Stimulated activated CD8-positive, alpha-beta memory T cell treated with anti-CD3 and anti-CD28 coated beads, Interleukin-2, amount 100 ng/mL, for 48 hours (primary cell): Measurements from ENCODE around the gene SLBP.

Experiments
- DNase-seq, 2 donors: peaks; one replicate each; pipeline ENCODE4 v3.0.0-alpha.2; 2020; ENCODE audit warnings: low read depth in 2 of 2

Gene SLBP

DNA sequence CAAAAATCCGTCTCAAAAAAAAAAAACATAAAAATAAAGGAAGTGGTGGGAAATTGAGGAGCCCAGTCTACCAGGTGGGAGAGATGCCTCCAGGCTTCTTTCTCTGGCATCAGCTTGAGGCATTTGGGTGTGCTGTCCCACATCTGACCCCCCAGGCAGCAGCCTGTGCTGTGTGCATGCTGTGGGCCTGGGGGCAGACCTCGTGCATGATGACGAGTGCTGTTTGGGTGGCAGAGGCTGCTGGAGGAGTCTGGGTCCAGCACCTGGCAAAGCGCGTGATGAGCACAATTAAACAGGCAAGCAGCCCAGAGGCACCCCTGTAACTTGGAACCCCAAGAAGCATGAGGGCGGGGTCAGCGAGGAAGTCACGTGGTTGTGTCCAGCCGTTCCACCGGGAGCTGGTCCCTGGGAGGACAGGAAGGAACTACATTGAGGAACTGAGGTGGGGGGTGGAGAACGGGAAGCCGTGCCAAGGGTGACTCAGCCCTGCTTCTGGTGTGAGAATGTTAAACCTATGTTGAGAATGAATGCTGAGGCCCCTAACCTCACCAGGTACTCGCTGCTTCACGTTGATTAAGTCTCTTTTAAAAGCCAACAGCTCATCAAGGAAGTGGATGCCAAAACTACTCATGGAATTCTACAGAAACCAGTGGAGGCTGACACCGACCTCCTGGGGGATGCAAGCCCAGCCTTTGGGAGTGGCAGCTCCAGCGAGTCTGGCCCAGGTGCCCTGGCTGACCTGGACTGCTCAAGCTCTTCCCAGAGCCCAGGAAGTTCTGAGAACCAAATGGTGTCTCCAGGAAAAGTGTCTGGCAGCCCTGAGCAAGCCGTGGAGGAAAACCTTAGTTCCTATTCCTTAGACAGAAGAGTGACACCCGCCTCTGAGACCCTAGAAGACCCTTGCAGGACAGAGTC, 15.3 kb upstream of the SLBP start:
- no peak for DNase-seq

DNA sequence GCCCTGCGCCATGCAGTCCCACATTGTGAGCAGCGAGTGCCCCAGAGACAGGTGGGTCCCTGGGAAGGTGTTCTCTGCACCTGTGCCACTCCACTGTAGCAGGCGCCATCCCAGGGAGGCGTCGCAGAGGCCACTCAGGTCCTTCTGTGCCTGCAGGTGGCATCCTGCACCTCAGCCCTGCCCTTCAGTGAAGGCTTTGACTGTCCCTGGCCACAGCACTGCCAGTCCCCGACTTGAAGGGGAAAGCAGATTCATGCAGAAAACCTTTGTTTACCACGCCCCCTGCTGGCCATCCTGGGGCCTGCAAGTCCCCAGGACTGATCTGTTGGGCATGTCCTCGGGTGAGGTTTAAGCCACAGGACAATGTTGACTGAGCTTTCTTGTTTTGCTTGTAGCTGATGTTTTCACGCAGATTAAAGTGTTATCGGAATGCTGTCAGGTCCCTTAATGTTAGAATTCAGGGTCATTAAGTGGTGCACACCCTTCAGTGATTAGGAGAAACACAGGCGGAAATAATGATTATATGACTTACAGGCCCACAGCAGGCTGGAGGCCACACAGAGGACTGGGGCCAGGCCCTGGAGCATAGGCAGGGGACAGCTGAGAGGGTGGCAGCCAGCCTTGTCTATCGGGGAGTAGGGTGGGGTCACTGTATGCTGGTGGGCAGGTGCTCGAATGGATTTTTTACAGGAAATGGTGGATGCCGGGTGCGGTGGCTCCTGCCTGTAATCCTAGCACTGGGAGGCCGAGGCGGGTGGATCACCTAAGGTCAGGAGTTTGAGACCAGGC, 14.2 kb upstream of the SLBP start:
- peak; percentile 77 to 84 for DNase-seq

GRCh38 chr4:1725521-1725920, 13.4 kb upstream of the SLBP start:
- DNase-seq, result no peak

DNA sequence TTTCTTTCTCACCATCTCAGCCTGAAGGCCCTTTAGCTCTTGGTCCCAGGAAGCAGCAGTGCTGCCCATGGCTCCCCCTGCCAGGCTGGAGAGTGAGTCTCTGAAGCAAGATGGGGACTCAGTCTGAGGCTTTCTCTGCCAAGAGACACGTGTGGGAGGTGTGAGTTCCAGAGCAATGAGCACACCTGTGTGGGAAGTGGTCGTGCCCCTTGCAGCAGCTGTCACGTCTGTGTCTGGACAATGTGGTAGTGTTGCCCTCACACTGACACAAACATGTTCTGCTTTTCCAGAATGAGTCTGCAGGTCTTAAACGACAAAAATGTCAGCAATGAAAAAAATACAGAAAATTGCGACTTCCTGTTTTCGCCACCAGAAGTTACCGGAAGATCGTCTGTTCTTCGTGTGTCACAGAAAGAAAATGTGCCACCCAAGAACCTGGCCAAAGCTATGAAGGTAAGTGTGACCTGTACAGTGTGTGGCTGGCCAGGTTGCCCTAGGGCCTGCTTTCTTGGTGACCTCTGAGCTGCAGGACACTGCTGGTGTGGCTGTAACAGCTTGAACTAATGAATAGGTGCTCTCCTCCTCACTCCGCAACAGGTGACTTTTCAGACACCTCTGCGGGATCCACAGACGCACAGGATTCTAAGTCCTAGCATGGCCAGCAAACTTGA, 11.1 kb upstream of the SLBP start:
- DNase-seq, result peak in 1 of 2 donors; percentile 43

- DNase-seq, result no peak
These were observed 10.5 kb upstream of the SLBP start for GRCh38 chr4:1722551-1723118.

- DNase-seq, result peak in 1 of 2 donors; percentile 34
These were observed 9.8 kb upstream of the SLBP start for GRCh38 chr4:1721666-1722550.

DNA sequence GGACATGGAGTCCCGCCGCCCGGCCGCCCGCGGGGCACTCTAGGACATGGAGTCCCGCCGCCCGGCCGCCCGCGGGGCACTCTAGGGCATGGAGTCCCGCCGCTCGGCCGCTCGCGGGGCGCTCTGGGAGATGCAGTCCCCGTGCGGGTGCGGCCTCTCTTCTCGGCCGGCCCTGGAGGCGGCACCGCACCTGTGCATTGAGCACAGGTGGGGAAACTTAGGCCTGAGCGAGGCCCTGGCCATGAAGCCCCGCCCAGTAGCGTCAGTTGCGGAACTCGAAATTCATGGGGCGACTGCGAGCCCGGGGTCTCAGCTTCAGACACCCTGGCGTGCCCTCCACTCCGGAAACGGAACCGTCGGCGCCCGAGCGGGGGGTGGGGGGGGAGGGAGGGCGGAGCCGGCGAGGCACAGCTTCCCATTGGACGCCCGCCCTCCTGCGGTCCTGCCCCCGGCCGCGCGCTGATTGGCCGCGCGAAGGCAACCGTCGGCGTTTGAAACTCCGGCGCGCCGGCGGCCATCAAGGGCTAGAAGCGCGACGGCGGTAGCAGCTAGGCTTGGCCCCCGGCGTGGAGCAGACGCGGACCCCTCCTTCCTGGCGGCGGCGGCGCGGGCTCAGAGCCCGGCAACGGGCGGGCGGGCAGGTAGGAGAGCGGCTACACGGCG, 9.0 kb upstream of the SLBP start, which contains the start of the genes TACC3 and TMEM129:
Gene TACC3 (plus strand): TSS at position 519 of the 663 bp plus-strand sequence. CDS start 1,901 bp downstream, outside the sequence.
Gene TMEM129 (minus strand): TSS at position 321 of the 663 bp plus-strand sequence. CDS start 486 bp downstream, outside the sequence.
- peak; percentile 84 to 89 for DNase-seq

- DNase-seq, result peak; percentile 32 to 43
These were observed 8.3 kb upstream of the SLBP start for GRCh38 chr4:1720163-1720983.

DNA sequence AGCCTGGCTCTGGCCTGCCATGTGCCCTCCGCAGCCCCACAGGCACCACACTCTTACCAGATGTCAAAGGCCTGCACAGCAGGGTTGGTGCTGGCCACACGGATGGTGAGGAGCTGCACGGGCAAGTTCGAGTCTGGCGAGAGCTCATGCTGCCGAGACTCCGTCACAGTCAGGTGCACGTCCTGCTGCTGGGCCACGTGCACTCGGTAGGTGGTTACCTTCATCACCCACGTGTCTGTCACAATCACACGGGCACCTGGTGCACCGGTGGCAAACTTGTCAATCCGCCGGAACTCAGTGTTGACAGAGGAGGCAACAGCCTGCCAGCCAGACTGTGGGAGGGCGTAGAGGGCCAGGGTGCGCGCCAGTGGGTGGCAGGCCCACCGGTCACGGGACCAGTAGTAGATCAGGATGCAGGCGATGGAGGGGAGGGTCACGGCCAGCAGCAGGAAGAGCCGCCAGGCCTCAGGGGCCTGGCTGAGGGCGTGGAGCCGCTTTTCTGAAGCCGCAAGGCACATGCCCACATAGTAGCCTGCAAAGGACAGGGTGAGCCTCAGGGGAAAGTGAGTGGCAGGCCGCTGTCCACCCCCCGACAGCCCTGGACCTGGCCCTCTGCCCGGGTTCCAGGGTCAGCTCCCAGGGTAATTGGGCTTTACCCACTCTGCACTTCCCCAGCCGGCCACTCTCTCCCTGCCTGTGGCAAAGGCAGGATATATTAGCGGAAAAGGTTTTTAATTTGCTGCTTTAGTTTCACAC, 6.2 kb upstream of the SLBP start:
- DNase-seq, result no peak

GRCh38 chr4:1717129-1718094, 5.3 kb upstream of the SLBP start:
- DNase-seq, result no peak

- no peak for DNase-seq
These were observed 4.2 kb upstream of the SLBP start for GRCh38 chr4:1716065-1716945.

- no peak for DNase-seq
These were observed 3.1 kb upstream of the SLBP start for GRCh38 chr4:1715002-1715758.

DNA sequence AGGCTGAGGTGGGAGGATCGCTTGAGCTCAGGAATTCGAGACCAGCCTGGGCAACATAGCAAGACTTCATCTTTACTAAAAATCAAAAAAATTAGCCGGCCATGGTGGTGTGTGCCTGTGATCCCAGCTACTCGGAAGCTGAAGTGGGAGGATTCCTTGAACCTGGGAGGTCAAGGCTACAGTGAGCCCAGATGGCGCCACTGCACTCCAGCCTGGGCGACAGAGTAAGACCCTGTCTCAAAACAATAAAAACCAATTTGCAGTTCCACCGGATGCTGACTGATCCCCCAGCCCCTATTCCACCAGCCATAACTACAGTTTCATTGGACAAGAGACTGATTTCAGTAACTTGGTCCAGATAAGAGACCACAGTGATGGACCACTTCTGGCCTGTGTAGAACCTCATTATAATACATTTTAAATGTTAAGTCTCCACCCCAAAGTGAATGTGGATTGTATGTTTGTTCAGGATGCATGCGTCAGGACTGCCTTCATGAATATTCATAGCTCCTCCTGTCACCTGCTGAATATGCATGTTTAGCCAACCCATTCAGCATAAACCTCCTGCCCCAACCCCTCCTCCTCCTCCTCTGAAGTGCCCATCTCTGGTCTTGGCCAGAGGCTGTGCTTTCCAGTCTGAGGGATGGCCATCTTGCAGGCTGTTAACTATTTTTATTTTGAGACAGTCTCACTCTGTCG, 2.3 kb upstream of the SLBP start:
- no peak for DNase-seq

DNA sequence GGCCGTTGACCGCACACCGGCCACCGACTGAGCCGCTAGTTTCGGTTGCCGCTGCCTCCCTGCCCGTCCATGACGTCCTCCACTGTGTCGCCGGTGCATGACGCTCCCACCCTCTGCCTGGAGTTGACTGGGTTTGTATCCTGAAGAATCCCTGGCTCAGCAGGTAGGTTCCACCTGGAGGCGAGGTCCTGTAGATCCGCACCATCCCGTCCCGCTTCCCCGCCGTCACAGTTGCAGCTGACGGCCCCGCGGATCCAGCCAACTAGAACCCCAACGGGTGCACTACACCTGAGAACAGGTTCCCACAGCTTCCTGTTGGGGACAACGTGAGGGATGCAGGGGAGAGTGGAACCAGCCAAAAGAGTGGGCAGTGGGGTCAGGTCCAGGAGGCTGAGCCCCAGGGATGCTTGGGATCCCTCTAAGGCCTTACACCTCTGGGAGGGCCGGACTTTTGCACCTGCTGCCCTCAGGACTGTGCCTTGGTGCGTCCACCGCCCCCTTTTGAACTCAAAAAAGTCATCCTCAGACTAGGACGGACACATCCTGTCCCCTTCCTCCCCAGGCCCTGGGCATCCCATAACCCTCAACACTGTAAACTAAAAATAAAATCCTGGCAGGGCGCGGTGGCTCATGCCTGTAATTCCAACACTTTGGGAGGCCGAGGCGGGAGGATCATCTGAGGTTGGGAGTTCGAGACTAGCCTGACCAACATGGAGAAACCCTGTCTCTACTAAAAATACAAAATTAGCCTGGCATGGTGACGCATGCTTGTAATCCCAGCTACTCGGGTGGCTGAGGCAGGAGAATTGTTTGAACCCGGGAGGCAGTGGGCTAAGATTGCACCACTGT, 1.1 kb upstream of the SLBP start:
- DNase-seq, result no peak
